GM21529 (cell line): ENCODE results near the gene CLPTM1L.

Source experiments
- ATAC-seq: cut with Tn5 transposase; IDR thresholded peaks from one replicate; pipeline ENCODE4 v1.9.1; 2021; ENCODE audit not compliant: unreplicated experiment

CLPTM1L gene

GRCh38 chr5:1316588-1317340 lies 28.1 kb downstream of the CLPTM1L start:
- no peak for ATAC-seq

GRCh38 chr5:1315709-1316587 lies 29.0 kb downstream of the CLPTM1L start:
- ATAC-seq: peak; percentile 56

DNA sequence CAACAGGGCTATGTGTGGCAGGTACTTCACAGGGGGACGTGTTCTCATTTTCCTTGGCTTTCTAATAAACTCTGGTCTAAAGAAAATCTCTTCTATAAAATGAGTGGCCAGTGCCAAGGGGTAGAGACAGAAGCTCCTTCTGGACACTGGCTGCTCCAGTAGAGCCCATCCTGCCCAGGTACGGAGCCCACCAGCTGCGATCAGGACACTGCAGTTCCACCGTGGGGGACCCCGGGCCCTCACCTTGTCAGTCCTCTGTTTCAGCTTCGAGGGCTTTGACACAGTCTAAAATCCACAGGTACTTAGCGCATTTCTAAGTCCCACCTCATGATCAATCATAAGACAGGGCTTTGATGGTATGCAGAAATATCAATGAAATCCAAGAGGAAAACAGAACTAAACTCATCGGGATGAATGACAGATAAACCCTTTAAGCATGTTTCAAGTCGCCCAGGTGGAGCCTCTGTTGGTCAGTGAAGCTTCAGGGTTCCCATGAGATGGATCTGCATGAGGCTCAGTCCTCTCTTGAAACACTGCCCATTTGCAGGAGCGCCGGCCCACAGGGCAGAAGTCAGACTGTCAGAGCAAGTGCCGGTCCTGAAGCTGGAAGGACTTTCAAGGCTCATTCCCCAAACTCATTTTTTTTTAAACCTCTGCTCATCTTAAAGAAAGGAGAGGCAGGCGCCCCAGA lies 29.7 kb downstream of the CLPTM1L start:
- peak; percentile 0 for ATAC-seq

- ATAC-seq: no peak
These were observed 30.3 kb downstream of the CLPTM1L start for GRCh38 chr5:1314564-1314982.

- ATAC-seq: peak; percentile 70
These were observed 31.7 kb downstream of the CLPTM1L start for GRCh38 chr5:1312993-1313833.

GRCh38 chr5:1312206-1312605 lies 32.7 kb downstream of the CLPTM1L start:
- no peak for ATAC-seq

- no peak for ATAC-seq
These were observed 33.4 kb downstream of the CLPTM1L start for GRCh38 chr5:1311439-1312055.

DNA sequence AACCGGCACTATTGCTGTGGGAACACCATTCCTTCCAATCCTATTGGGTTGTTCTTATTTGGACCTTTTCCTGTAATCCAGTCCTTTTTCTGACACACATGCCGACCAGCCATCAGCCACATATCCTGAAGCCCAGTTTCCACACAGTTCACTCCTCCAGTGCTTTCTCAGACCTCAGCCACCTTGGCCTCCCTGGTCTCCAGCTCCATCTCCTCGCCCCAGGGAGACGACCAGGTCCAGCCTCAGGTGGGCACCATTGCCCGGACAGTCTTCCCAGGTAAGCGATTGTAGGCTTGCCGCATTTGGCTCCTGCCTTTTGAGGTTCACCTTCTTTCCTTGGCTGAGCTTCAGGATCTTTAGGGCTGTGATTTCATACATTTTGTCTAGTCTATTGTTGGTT lies 34.8 kb downstream of the CLPTM1L start:
- no peak for ATAC-seq

DNA sequence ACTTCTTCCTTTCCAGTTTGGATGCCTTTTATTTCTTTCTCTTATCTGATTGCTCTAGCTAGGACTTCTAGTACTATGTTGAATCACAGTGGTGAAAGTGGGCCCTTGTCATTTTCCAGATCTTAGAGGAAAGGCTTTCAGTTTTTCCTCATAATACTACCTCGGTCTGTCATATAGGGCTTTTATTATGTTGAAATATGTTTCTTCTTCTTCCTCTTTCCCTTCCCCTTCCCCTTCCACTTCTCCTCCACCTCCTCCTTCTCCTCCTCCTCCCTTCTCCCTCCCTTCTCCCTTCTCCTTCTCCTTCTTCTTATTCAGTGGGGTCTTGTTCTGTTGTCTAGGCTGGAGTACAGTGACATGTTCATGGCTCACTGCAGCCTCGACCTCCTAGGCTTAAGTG lies 40.9 kb downstream of the CLPTM1L start:
- ATAC-seq: no peak

- ATAC-seq: no peak
These were observed 42.6 kb downstream of the CLPTM1L start for GRCh38 chr5:1302258-1302657.

- no peak for ATAC-seq
These were observed 44.3 kb downstream of the CLPTM1L start for GRCh38 chr5:1300581-1301083.

GRCh38 chr5:1299961-1300360 lies 44.9 kb downstream of the CLPTM1L start:
- no peak for ATAC-seq

DNA sequence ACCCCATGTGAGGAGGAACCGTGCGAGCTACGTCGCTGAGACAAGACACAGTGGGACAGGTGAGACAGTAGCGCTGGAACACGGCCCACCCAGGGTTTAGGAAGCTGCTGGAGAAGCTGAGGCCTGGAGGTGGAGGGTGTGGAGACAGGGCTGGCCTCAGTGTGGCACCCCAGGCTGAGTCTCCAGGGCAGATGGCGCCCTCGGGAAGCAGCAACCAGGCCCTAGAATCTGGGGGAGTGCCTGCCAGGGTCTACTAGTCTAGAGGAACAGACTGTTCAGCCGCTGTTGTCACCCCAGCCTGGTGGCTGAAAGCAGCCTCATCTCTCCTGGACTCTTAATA lies 45.4 kb downstream of the CLPTM1L start:
- no peak for ATAC-seq

DNA sequence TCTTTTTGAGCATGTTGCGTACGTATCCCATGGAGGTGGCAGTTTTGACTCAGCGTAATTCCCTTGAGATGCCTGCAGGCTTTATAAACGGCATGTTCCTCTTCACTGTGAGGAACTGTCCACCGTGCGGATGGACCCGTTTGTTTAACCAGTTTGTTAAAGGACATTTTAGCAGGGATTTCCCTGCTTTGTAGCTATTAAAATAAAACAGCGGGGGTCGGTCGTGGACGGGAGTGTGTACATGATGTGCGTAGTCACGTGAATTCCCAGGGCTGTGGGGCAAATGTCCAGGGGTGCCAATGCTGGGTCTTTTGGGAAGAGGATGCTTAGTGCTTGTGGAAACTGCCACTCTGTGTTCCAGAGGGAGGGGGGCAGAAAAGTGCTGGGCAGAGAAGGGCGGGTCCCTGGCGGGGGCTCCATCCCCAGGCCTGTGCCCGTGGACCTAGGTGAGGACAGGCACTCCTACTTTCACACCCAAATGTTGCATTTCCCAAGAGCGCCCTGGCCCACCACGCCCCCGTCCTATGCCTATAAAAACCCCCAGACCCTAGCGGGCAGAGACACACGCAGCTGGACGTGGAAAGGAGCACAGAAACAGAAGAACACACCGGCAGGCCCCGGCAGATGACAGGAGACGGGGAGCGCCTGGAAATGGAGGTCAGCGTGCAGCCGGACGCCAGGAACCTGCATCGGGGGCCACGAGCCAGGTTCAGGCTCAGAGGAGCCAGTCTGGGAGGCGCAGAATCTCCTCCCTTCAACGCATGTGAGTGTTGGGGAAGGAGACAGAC lies 46.0 kb downstream of the CLPTM1L start:
- no peak for ATAC-seq

GRCh38 chr5:1298067-1298551 lies 46.8 kb downstream of the CLPTM1L start:
- no peak for ATAC-seq

- no peak for ATAC-seq
These were observed 47.7 kb downstream of the CLPTM1L start for GRCh38 chr5:1297243-1297642.

DNA sequence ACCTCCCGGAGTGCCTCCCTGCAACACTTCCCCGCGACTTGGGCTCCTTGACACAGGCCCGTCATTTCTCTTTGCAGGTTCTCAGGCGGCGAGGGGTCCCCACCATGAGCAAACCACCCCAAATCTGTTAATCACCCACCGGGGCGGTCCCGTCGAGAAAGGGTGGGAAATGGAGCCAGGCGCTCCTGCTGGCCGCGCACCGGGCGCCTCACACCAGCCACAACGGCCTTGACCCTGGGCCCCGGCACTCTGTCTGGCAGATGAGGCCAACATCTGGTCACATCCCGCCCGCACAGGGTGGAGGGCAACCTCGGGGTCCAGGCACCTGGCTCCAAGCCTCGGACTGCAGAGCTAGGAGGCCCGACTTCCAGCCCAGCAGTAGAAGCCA lies 49.3 kb downstream of the CLPTM1L start:
- ATAC-seq: no peak

DNA sequence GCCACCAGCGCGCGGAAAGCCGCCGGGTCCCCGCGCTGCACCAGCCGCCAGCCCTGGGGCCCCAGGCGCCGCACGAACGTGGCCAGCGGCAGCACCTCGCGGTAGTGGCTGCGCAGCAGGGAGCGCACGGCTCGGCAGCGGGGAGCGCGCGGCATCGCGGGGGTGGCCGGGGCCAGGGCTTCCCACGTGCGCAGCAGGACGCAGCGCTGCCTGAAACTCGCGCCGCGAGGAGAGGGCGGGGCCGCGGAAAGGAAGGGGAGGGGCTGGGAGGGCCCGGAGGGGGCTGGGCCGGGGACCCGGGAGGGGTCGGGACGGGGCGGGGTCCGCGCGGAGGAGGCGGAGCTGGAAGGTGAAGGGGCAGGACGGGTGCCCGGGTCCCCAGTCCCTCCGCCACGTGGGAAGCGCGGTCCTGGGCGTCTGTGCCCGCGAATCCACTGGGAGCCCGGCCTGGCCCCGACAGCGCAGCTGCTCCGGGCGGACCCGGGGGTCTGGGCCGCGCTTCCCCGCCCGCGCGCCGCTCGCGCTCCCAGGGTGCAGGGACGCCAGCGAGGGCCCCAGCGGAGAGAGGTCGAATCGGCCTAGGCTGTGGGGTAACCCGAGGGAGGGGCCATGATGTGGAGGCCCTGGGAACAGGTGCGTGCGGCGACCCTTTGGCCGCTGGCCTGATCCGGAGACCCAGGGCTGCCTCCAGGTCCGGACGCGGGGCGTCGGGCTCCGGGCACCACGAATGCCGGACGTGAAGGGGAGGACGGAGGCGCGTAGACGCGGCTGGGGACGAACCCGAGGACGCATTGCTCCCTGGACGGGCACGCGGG lies 49.9 kb downstream of the CLPTM1L start, which contains the start of gene TERT:
TSS of gene TERT (minus strand) at position 234 of the 815 bp plus-strand sequence. CDS start at position 155, 79 bp downstream.
- ATAC-seq: no peak
